Ascending aorta (tissue), 2 donors: Measurements from ENCODE around the gene ZNF346. TPM values are rescaled to one million over a fixed set of nuclear protein-coding genes. Genes with fewer than 3 reads are reported as not detected.

ENCODE experiments used
- DNase-seq, 2 donors: peaks; one replicate each; pipeline ENCODE4 v3.0.0-alpha.2; 2019; ENCODE audit warnings: low spot score in 2 of 2
- H3K27ac ChIP-seq, 2 donors: fragments of 200-600 bp; sonication (generic); one replicate each; pipeline ENCODE4 v1.5.1; 2016 to 2017; ENCODE audit warnings: mild to moderate bottlenecking in 1 of 2
- H3K27me3 ChIP-seq: fragments of 200-600 bp; sonication (generic); one replicate; pipeline ENCODE4 v1.5.1; 2017
- H3K36me3 ChIP-seq, 2 donors: fragments of 200-600 bp; sonication (generic); one replicate each; pipeline ENCODE4 v1.5.1; 2016
- H3K4me1 ChIP-seq, 2 donors: fragments of 200-600 bp; sonication (generic); one replicate each; pipeline ENCODE4 v1.5.1; 2016 to 2017; ENCODE audit warnings: mild to moderate bottlenecking in 1 of 2
- H3K4me3 ChIP-seq, 2 donors: fragments of 200-600 bp; sonication (generic); one replicate each; pipeline ENCODE4 v1.5.1; 2016 to 2017; ENCODE audit warnings: mild to moderate bottlenecking in 1 of 2
- H3K9me3 ChIP-seq, 2 donors: fragments of 200-600 bp; sonication (generic); one replicate each; pipeline ENCODE4 v1.5.1; 2016
- intact Hi-C: fragments of 100-400 bp; cut with DNase I; formaldehyde crosslinking; loops from one replicate; pipeline ENCODE4 v1.15.1; 2023
- total RNA-seq: library from RNA; depleted of rRNA; stranded (reverse); fragments of >200 nt; gene quantifications from one replicate; pipeline ENCODE4 v1.1.0, GENCODE V29; 2016
- TF ChIP-seq, protein P1 (sequence below), 3 experiments: fragments of 200-600 bp in 2 of 3; fragments of 450-650 bp in 1 of 3; sonication (generic) in 2 of 3; IDR thresholded peaks; one replicate each; pipeline ENCODE4 v1.5.1; 2016 to 2019; ENCODE audit warnings: antibody characterized with exemption in 3 of 3, mild to moderate bottlenecking in 1 of 3, moderate library complexity in 1 of 3

The ZNF346 gene
- total RNA-seq, 1 donor from 2014 or later = 30.5 TPM

DNA sequence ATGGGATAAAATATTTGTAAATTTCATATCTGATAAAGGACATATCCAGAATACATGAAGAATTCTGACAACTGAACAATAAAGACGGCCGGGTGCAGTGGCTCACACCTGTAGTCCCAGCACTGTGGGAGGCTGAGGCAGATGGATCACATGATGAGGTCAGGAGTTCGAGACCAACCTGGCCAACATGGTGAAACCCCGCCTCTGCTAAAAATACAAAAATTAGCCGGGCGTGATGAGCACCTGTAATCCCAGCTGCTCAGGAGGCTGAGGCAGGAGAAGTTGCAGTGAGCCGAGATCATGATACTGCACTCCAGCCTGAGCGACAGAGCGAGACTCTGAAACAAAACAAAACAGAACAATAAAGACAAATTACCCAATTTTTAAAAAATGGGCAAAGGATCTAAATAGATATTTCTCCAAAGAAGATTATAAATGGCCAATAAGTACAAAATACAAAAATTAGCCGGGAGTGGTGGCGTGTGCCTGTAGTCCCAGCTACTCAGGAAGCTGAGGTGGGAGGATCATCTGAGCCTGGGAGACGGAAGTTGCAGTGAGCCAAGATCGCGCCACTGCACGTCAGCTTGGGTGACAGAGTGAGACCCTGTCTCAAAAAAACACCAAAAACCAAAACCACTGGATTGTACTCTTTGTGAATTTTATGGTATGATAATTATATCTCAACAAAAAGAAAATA, 101.4 kb downstream of the ZNF346 start:
- TF ChIP-seq, protein P1, sequence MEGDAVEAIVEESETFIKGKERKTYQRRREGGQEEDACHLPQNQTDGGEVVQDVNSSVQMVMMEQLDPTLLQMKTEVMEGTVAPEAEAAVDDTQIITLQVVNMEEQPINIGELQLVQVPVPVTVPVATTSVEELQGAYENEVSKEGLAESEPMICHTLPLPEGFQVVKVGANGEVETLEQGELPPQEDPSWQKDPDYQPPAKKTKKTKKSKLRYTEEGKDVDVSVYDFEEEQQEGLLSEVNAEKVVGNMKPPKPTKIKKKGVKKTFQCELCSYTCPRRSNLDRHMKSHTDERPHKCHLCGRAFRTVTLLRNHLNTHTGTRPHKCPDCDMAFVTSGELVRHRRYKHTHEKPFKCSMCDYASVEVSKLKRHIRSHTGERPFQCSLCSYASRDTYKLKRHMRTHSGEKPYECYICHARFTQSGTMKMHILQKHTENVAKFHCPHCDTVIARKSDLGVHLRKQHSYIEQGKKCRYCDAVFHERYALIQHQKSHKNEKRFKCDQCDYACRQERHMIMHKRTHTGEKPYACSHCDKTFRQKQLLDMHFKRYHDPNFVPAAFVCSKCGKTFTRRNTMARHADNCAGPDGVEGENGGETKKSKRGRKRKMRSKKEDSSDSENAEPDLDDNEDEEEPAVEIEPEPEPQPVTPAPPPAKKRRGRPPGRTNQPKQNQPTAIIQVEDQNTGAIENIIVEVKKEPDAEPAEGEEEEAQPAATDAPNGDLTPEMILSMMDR (IDR thresholded peaks at IDR 0.05) = no peak
- no peaks in the 10 kb centered on the region for H3K4me1 ChIP-seq
- no peaks in the 10 kb centered on the region for H3K27me3 ChIP-seq
- no peak overlapping the region for H3K4me3 ChIP-seq
- intact Hi-C loops = no loop called here
- no peak for DNase-seq
- no peaks in the 10 kb centered on the region for H3K9me3 ChIP-seq
- H3K36me3 ChIP-seq = no peaks in the 10 kb centered on the region
- H3K27ac ChIP-seq = no peak overlapping the region

DNA sequence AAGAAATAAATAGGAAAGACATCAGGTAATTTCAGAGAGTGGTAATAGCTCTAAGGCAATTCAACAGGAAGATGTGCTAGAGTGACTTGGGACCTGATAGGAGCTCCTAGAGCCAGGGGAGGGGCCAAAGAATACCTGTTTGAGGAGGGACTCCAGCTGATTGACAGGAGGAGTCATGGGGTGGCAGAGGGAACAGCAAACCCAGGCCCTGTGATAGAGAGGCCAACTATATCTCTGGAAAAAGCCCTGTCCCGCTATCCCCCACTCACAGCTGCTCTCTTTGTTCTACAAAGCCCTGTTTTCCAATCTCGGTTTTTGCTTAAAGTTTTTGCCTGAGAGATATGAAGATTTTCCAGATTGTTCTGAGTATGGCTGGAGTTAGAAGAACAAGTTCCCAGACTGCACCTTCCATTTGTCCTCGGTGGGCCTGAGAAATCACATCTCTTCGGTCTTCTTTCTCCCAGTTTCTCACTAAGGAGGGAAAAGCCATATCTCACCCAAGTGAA, 102.0 kb downstream of the ZNF346 start:
- Histone ChIP-seq H3K27ac (no peak overlapping the region), H3K4me3 (no peak overlapping the region), H3K36me3 (no peaks in the 10 kb centered on the region), H3K9me3 (no peaks in the 10 kb centered on the region), H3K27me3 (no peaks in the 10 kb centered on the region), H3K4me1 (no peaks in the 10 kb centered on the region)
- TF ChIP-seq, protein P1 (IDR thresholded peaks at IDR 0.05) = no peak
- no peak for DNase-seq
- intact Hi-C loops = no loop called here

DNA sequence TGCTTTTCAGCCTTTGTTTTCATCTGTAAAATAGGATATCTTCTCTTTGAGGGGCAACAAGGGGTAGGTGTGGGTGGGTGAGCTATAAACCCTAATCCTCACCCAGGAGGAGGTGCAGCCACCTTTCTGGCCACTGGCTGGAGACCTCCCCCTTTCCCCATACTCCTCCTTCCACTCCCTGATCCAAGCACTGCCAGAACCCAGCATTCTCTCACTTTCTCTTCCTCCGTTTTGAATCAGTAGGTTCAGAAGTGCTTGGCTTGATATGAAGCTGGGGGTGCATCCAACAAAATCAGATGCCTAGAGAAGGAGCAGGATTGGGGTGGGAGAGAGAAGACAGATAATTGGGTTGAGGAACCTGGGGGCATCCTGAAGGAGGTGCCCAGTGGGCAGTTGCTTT, 104.3 kb downstream of the ZNF346 start:
- TF ChIP-seq, protein P1 (IDR thresholded peaks at IDR 0.05) = no peak
- no peak for DNase-seq
- H3K36me3 ChIP-seq = no peaks in the 10 kb centered on the region
- H3K27me3 ChIP-seq = no peaks in the 10 kb centered on the region
- intact Hi-C loops = no loop called here
- H3K9me3 ChIP-seq = no peaks in the 10 kb centered on the region
- H3K4me1 ChIP-seq = no peaks in the 10 kb centered on the region
- no peak overlapping the region for H3K4me3 ChIP-seq
- no peak overlapping the region for H3K27ac ChIP-seq

DNA sequence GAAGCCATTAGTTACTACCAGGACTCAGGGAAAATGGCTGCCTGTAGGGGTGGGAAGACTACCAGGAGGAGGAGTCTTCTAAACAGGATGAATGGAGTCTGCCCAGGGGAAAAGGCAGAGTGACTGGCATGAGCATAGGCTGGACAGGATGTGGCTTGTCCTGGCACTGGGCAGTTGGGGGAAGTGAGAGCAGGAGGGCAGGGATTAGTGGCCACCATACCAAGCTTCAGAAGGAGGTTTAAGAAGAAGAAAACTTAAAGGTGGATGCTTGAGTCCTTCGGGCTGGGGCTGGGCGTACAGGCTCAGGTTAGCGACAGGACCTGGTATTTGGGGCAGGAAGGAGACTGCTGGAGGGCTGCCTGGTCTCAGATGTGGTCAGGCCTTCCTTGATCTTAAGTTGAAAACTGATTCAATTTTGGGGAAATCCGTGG, 106.1 kb downstream of the ZNF346 start:
- no peaks in the 10 kb centered on the region for H3K4me1 ChIP-seq
- no peak overlapping the region for H3K4me3 ChIP-seq
- H3K9me3 ChIP-seq = no peaks in the 10 kb centered on the region
- peak overlapping the region in 1 of 2 donors; percentile 28 for H3K27ac ChIP-seq
- H3K27me3 ChIP-seq = no peaks in the 10 kb centered on the region
- peak in 1 of 2 donors; percentile 69 for DNase-seq
- TF ChIP-seq, protein P1 (IDR thresholded peaks at IDR 0.05) = no peak
- no peaks in the 10 kb centered on the region for H3K36me3 ChIP-seq
- intact Hi-C loops = no loop called here

DNA sequence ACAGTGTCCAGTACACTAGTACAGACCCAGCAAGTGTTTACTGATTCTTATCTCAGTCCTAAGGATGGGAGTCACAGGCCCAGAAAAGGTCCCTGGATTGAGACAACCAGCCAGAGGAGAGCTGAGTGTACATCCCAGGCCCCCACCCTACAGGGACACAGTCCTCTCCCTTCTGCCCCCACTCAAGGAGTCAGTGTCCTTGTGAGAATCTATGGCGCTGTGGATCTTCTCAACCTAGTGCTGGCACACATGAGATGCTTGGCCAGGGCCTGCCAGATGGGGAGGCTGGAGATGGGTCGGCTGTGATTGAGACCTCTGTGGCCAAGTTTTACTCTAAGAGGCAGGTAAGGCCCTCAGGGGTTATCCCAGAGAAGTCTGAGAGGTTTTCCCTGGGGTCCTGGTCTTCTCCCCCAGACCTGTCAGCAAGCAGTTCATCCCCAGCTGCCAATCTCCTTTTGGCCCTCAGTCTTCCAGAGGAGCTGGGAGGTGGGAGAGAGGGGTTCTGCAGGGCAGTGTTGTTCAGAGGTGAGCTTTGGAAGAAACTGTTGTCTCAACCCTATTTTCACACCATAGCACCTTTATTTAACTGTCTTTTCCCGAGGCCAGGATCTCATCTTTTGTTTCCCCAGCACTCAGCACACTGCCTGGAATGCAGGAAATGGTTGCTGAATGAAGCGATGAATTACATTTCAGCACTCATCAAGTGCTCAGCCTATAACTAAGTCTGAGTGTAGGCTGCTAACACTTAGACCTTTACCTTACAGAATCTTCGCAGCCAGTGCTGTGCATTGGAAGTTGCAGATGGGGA, 107.9 kb downstream of the ZNF346 start:
- TF ChIP-seq, protein P1 (IDR thresholded peaks at IDR 0.05) = no peak
- no peak overlapping the region for H3K27ac ChIP-seq
- no peak for DNase-seq

More for the DNA sequence above, 107.9 kb downstream of the ZNF346 start:
- Histone ChIP-seq H3K36me3 (peaks cover 0 to 5% of the 10 kb centered on the region in 2 donors), H3K9me3 (no peaks in the 10 kb centered on the region), H3K4me3 (no peak overlapping the region), H3K4me1 (peaks cover 7 to 8% of the 10 kb centered on the region in 2 donors), H3K27me3 (no peaks in the 10 kb centered on the region)
- intact Hi-C loops = loop anchor here (1.0 to 5.0 kb wide), 2 partner anchors 13 to 172 kb away; partner anchors contain the start of genes PRELID1 and RAB24

Other genes starting within 250 kb of the ZNF346 start
- not detected for gene UNC5A, start 212.1 kb upstream of the ZNF346 start, total RNA-seq
- gene HK3, start 123.3 kb upstream of the ZNF346 start, total RNA-seq = 4.4 TPM
- 32.5 TPM for gene UIMC1, start 15.9 kb upstream of the ZNF346 start, total RNA-seq
- 0.85 TPM for gene FGFR4, start 64.2 kb downstream of the ZNF346 start, total RNA-seq
- 22.7 TPM for gene NSD1, start 111.1 kb downstream of the ZNF346 start, total RNA-seq